H1 (cell line): ENCODE measurements around the gene MS4A15. TPM values are rescaled to one million over a fixed set of nuclear protein-coding genes. Genes with fewer than 3 reads are reported as not detected.

Experiments used
- CTCF ChIA-PET: fragments of 300-600 bp; sonication (Branson Sonifier 250); formaldehyde crosslinking; loops from one replicate; lab custom pipeline; 2021; ENCODE audit not compliant: partially characterized antibody; lab: Charles Lee
- POLR2A ChIA-PET: fragments of 300-600 bp; sonication (Branson Sonifier 250); formaldehyde crosslinking; loops from one replicate; lab custom pipeline; 2021; ENCODE audit warnings: inconsistent platforms; ENCODE audit not compliant: partially characterized antibody; lab: Charles Lee
- DNase-seq, 2 experiments: peaks; one replicate each; pipeline versions ENCODE4 v3.0.0 to v3.0.0-alpha.2; 2010 to 2022; ENCODE audit warnings: low spot score in 2 of 2, low read depth in 1 of 2, mixed read lengths in 1 of 2
- FAIRE-seq: peaks from 2 replicates; lab custom pipeline; 2011; peaks lifted over from hg19 to GRCh38; lab: Jason Lieb, UNC
- H2AFZ ChIP-seq: 2 replicates; pipeline ENCODE4 v1.8.1; 2012; ENCODE audit warnings: low read length, inconsistent platforms
- H2AK5ac ChIP-seq: 2 replicates; pipeline ENCODE4 v1.6.1; 2013; ENCODE audit warnings: low read depth, low read length
- H2BK120ac ChIP-seq: replicated peaks from 2 replicates; pipeline ENCODE3; 2013; ENCODE audit warnings: low read depth, low read length, inconsistent platforms
- H2BK12ac ChIP-seq: 2 replicates; pipeline ENCODE4 v1.6.1; 2013; ENCODE audit warnings: low read depth, low read length
- H2BK15ac ChIP-seq: 2 replicates; pipeline ENCODE4 v1.6.1; 2013; ENCODE audit warnings: low read length
- H2BK20ac ChIP-seq: 2 replicates; pipeline ENCODE4 v1.6.1; 2013; ENCODE audit warnings: low read length
- H2BK5ac ChIP-seq: 2 replicates; pipeline ENCODE4 v1.6.1; 2013; ENCODE audit warnings: low read depth, low read length
- H3K14ac ChIP-seq: 2 replicates; pipeline ENCODE4 v1.6.1; 2013; ENCODE audit warnings: inconsistent platforms; ENCODE audit not compliant: insufficient read length
- H3K18ac ChIP-seq: 2 replicates; pipeline ENCODE4 v1.6.1; 2013; ENCODE audit warnings: low read length; ENCODE audit errors: extremely low read depth
- H3K23ac ChIP-seq: 2 replicates; pipeline ENCODE4 v1.6.1; 2013; ENCODE audit warnings: inconsistent platforms; ENCODE audit not compliant: insufficient read length
- H3K23me2 ChIP-seq: 2 replicates; pipeline ENCODE4 v1.6.1; 2013; ENCODE audit warnings: low read depth, low read length
- H3K27ac ChIP-seq: 2 replicates; pipeline ENCODE4 v1.6.1; 2011; ENCODE audit warnings: low read depth, low read length, inconsistent platforms
- H3K27me3 ChIP-seq, 4 experiments: replicated peaks in 1 of 4; 1 replicate in 1 of 4; 2 replicates in 3 of 4; pipeline versions ENCODE4 v1.6.1 to v1.8.1; 2011 to 2013; ENCODE audit warnings: low read length in 3 of 4, mild to moderate bottlenecking in 3 of 4, inconsistent platforms in 2 of 4, mixed read lengths in 2 of 4, moderate library complexity in 1 of 4; ENCODE audit not compliant: control insufficient read depth in 3 of 4, insufficient read depth in 3 of 4; ENCODE audit errors: extremely low read depth in 1 of 4
- H3K36me3 ChIP-seq, 4 experiments: 2 replicates each; pipeline versions ENCODE4 v1.6.1 to v1.8.1; 2011 to 2013; ENCODE audit warnings: mild to moderate bottlenecking in 4 of 4, low read length in 3 of 4, moderate library complexity in 2 of 4, control low read depth in 1 of 4, inconsistent platforms in 1 of 4; ENCODE audit not compliant: insufficient read depth in 4 of 4, control insufficient read depth in 2 of 4
- H3K4ac ChIP-seq: replicated peaks from 2 replicates; pipeline ENCODE3; 2013; ENCODE audit warnings: low read length, low read depth, mixed read lengths, inconsistent platforms; ENCODE audit not compliant: insufficient read length
- H3K4me1 ChIP-seq, 4 experiments: replicated peaks in 1 of 4; 1 replicate in 1 of 4; 2 replicates in 3 of 4; pipeline versions ENCODE4 v1.6.1 to v1.8.1; 2011 to 2013; ENCODE audit warnings: low read length in 3 of 4, inconsistent platforms in 2 of 4, mixed read lengths in 1 of 4; ENCODE audit not compliant: insufficient read depth in 4 of 4, control insufficient read depth in 3 of 4
- H3K4me2 ChIP-seq, 2 experiments: 2 replicates each; pipeline versions ENCODE4 v1.6.1 to v1.8.1; 2011 to 2013; ENCODE audit warnings: low read depth in 2 of 2, low read length in 2 of 2, control low read depth in 1 of 2, inconsistent platforms in 1 of 2, mild to moderate bottlenecking in 1 of 2; ENCODE audit not compliant: insufficient read depth in 1 of 2
- H3K4me3 ChIP-seq, 4 experiments: fragments of 200-600, 300-600 bp in 1 of 4; sonication (generic), shearing (Covaris generic), sonication (Bioruptor Twin) in 1 of 4; 2 replicates each; pipeline versions ENCODE4 v1.5.1 to v1.8.1; 2011 to 2016; ENCODE audit warnings: low read length in 4 of 4, low read depth in 3 of 4, control low read depth in 2 of 4, inconsistent platforms in 2 of 4, mild to moderate bottlenecking in 2 of 4, mixed read lengths in 1 of 4, moderate library complexity in 1 of 4; ENCODE audit not compliant: insufficient read depth in 2 of 4; ENCODE audit errors: extremely low read depth in 1 of 4
- H3K56ac ChIP-seq: replicated peaks from 2 replicates; pipeline ENCODE3; 2013; ENCODE audit warnings: low read depth, mild to moderate bottlenecking, mixed read lengths, low read length, inconsistent platforms; ENCODE audit not compliant: insufficient read length
- H3K79me1 ChIP-seq: 2 replicates; pipeline ENCODE4 v1.6.1; 2013; ENCODE audit warnings: low read depth, low read length, control low read depth
- H3K79me2 ChIP-seq, 2 experiments: 2 replicates each; pipeline versions ENCODE4 v1.6.1 to v1.8.1; 2012 to 2013; ENCODE audit warnings: low read length in 2 of 2, mild to moderate bottlenecking in 2 of 2, inconsistent platforms in 1 of 2; ENCODE audit not compliant: insufficient read depth in 2 of 2, control insufficient read depth in 1 of 2
- H3K9ac ChIP-seq, 4 experiments: replicated peaks in 1 of 4; 1 replicate in 1 of 4; 2 replicates in 3 of 4; pipeline versions ENCODE4 v1.6.1 to v1.8.1; 2011 to 2013; ENCODE audit warnings: low read depth in 3 of 4, low read length in 3 of 4, control low read depth in 2 of 4, mild to moderate bottlenecking in 2 of 4, moderate library complexity in 2 of 4, inconsistent platforms in 1 of 4; ENCODE audit errors: extremely low read depth in 1 of 4
- H3K9me3 ChIP-seq, 2 experiments: 2 replicates each; pipeline versions ENCODE4 v1.6.1 to v1.8.1; 2012 to 2013; ENCODE audit warnings: mild to moderate bottlenecking in 2 of 2, moderate library complexity in 2 of 2, control low read depth in 1 of 2, inconsistent platforms in 1 of 2, low read depth in 1 of 2, low read length in 1 of 2, mixed read lengths in 1 of 2; ENCODE audit not compliant: insufficient read depth in 2 of 2
- H4K20me1 ChIP-seq, 2 experiments: replicated peaks in 1 of 2; 2 replicates each; pipeline versions ENCODE3 to v1.8.1; 2011 to 2013; ENCODE audit warnings: inconsistent platforms in 2 of 2, low read length in 2 of 2, mild to moderate bottlenecking in 1 of 2; ENCODE audit not compliant: insufficient read depth in 2 of 2, control insufficient read depth in 1 of 2
- H4K5ac ChIP-seq: 2 replicates; pipeline ENCODE4 v1.6.1; 2013; ENCODE audit warnings: low read length, low read depth, mixed read lengths, inconsistent platforms; ENCODE audit not compliant: insufficient read length
- H4K8ac ChIP-seq: 2 replicates; pipeline ENCODE4 v1.8.0; 2013; ENCODE audit warnings: mild to moderate bottlenecking, moderate library complexity, low read length, inconsistent platforms; ENCODE audit not compliant: insufficient read depth; ENCODE audit errors: extremely low read depth
- H4K91ac ChIP-seq: replicated peaks from 2 replicates; pipeline ENCODE3; 2013; ENCODE audit warnings: low read length, mixed read lengths, inconsistent platforms; ENCODE audit not compliant: insufficient read length
- CEBPB ChIP-seq: IDR thresholded peaks from 2 replicates; pipeline ENCODE4 v1.6.1; 2012; ENCODE audit warnings: low read depth, low read length
- CREB1 ChIP-seq: IDR thresholded peaks from 2 replicates; pipeline ENCODE4 v1.6.1; 2012; ENCODE audit warnings: inconsistent platforms
- EZH2 ChIP-seq: fragments of 200-600 bp; sonication (generic); IDR thresholded peaks from 2 replicates; pipeline ENCODE4 v1.7.1; 2012; ENCODE audit warnings: low read depth, mild to moderate bottlenecking, moderate library complexity, low read length, inconsistent platforms; ENCODE audit not compliant: severe bottlenecking
- GTF2F1 ChIP-seq: IDR thresholded peaks from 2 replicates; pipeline ENCODE4 v1.6.1; 2012; ENCODE audit warnings: low read depth, low read length, improper control_type of control experiment, borderline replicate concordance
- JUN ChIP-seq: IDR thresholded peaks from 2 replicates; pipeline ENCODE4 v1.6.1; 2011; ENCODE audit warnings: low read depth, mild to moderate bottlenecking, improper control_type of control experiment, low read length
- KDM5A ChIP-seq: fragments of 200-600 bp; IDR thresholded peaks from 2 replicates; pipeline ENCODE4 v1.7.1; 2012; ENCODE audit warnings: mild to moderate bottlenecking, low read length, inconsistent platforms, mixed read lengths
- POLR2A ChIP-seq, 2 experiments: IDR thresholded peaks; 1 replicate in 1 of 2; 2 replicates in 1 of 2; pipeline ENCODE4 v1.6.1; 2011; ENCODE audit warnings: low read depth in 2 of 2, low read length in 2 of 2, mild to moderate bottlenecking in 2 of 2; ENCODE audit errors: control extremely low read depth in 1 of 2
- POLR2AphosphoS5 ChIP-seq: IDR thresholded peaks from 2 replicates; pipeline ENCODE4 v1.6.1; 2011; ENCODE audit warnings: low read depth, low read length
- SIN3A ChIP-seq, 2 experiments: IDR thresholded peaks in 1 of 2; conservative IDR thresholded peaks in 1 of 2; 2 replicates each; pipeline ENCODE4 v1.6.1; 2011 to 2012; ENCODE audit warnings: low read length in 2 of 2, improper control_type of control experiment in 1 of 2, low read depth in 1 of 2, mild to moderate bottlenecking in 1 of 2
- SIRT6 ChIP-seq: IDR thresholded peaks from one replicate; pipeline ENCODE4 v1.7.1; 2012; ENCODE audit warnings: low read length, inconsistent platforms
- TBP ChIP-seq: IDR thresholded peaks from 2 replicates; pipeline ENCODE4 v1.6.1; 2011; ENCODE audit warnings: low read depth, low read length, improper control_type of control experiment
- TCF12 ChIP-seq: IDR thresholded peaks from 2 replicates; pipeline ENCODE4 v1.6.1; 2011; ENCODE audit warnings: low read depth, mild to moderate bottlenecking, low read length
- WGBS, 2 experiments: shearing (Covaris generic) in 1 of 2; methylation state at CpG; one replicate each; pipeline versions ENCODE4 v1.1.6 to v1.1.7; 2013 to 2015; ENCODE audit warnings: low lambda C conversion rate in 2 of 2, mixed read lengths in 2 of 2, inconsistent platforms in 1 of 2, low coverage in 1 of 2, missing lambda C conversion rate in 1 of 2; ENCODE audit not compliant: insufficient replicate concordance in 2 of 2, insufficient coverage in 1 of 2, insufficient read length in 1 of 2; ENCODE audit errors: extremely low coverage in 1 of 2, missing lambda C conversion rate in 1 of 2; 5-methylcytosine and 5-hydroxymethylcytosine counted together
- polyA plus RNA-seq, 7 experiments: library from polyadenylated mRNA; depleted of rRNA in 3 of 7; stranded (reverse) in 5 of 7; unstranded in 2 of 7; fragments of >200 nt in 5 of 7; fragments of 200-250 nt in 2 of 7; gene quantifications; 1 replicate in 5 of 7; 2 replicates in 1 of 7; 4 replicates in 1 of 7; pipeline versions ENCODE4 v1.2.1 to v1.2.3, GENCODE V29; 2011 to 2013; ENCODE audit warnings: missing spikeins in 2 of 7, mixed read lengths in 2 of 7
- total RNA-seq: library from RNA; stranded (reverse); fragmentation: NEBNext Ultra II Directional; extraction: Animal tissue kit (Norgen Biotek cat#: 25700); gene quantifications from 2 replicates; pipeline ENCODE4 v1.2.1, GENCODE V29; 2021
- TF ChIP-seq, protein P1 (sequence below), 3 experiments: IDR thresholded peaks; 1 replicate in 2 of 3; 2 replicates in 1 of 3; pipeline versions ENCODE4 v1.5.1 to v1.6.1; 2011; ENCODE audit warnings: low read length in 3 of 3, mild to moderate bottlenecking in 3 of 3, inconsistent platforms in 2 of 3, low read depth in 1 of 3, moderate library complexity in 1 of 3; ENCODE audit not compliant: insufficient read depth in 1 of 3; ENCODE audit errors: control extremely low read depth in 1 of 3

The MS4A15 gene
- total and polyA plus RNA-seq, 2 of the 8 experiments (the other 6 are each of a cell fraction or from before 2014, with no cell fraction given) = 0.15 to 0.17 TPM

DNA sequence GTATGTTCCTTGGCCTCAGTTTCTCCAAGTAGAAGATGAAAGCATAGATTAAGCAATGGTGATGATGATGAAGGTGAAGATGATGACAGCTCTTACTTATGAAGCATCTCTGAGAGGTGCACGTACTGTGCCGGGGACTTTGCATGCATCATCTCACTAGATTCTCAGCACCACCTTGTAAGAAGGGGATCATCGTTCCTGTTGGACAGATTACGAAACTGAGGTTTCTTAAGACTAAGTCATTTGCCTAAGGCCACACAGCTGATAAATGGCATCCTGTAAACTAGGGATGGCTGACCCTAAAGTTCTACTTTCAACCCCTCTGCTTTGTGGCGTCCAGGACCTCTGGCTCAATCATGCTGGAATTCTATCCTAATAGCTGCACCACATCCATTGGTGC lies 8.7 kb downstream of the MS4A15 start:
- Histone ChIP-seq H3K4ac (no peak overlapping the region), H3K79me2 (no peaks in the 10 kb centered on the region), H4K8ac (no peak overlapping the region), H2BK5ac (no peak overlapping the region), H3K9me3 (no peaks in the 10 kb centered on the region; a peak in 1 of 4 replicates), H3K9ac (no peak overlapping the region), H3K18ac (no peak overlapping the region), H4K5ac (no peak overlapping the region), H3K4me3 (no peak overlapping the region), H2BK120ac (no peak overlapping the region), H3K56ac (no peak overlapping the region), H2AFZ (no peak overlapping the region), H3K23me2 (no peaks in the 10 kb centered on the region), H2BK20ac (no peak overlapping the region), H4K91ac (no peak overlapping the region), H3K23ac (no peak overlapping the region), H4K20me1 (no peaks in the 10 kb centered on the region), H3K27ac (no peak overlapping the region; the same call in 1 of the 2 replicates), H3K27me3 (peaks cover 0 to 11% (median 6%) of the 10 kb centered on the region in 4 experiments; a peak in 3 of 7 replicates), H3K4me1 (peaks cover 0 to 1% (median 0%) of the 10 kb centered on the region in 4 experiments; a peak in 1 of 7 replicates), H2BK12ac (no peak overlapping the region), H3K79me1 (no peaks in the 10 kb centered on the region), H2BK15ac (no peak overlapping the region), H3K36me3 (no peaks in the 10 kb centered on the region), H3K4me2 (no peak overlapping the region), H3K14ac (no peak overlapping the region), H2AK5ac (no peak overlapping the region)
- FAIRE-seq (no peak), DNase-seq (no peak)
- ChIA-PET POLR2A (interaction anchor here (0.6 to 0.7 kb wide), 2 partner anchors 25 to 45 kb away, joined by 3 read pairs; no protein-coding TSS in a partner anchor), CTCF (interaction anchor here (0.6 to 8.3 kb wide), 16 partner anchors 9 to 421 kb away, joined by 3 to 145 read pairs (median 6); partner anchors contain the start of genes MS4A15 and MS4A8)
- 93% methylated on average over 5 of the region's 5 CpGs; no CpG with 5 or more reads in 1 of the 2 experiments for WGBS, 2 experiments
- TF ChIP-seq CREB1 = no peak
- no peak for TF ChIP-seq POLR2AphosphoS5
- TF ChIP-seq TBP = no peak
- no peak for TF ChIP-seq EZH2
- TF ChIP-seq CEBPB = no peak
- TF ChIP-seq KDM5A = no peak
- TF ChIP-seq, protein P1, sequence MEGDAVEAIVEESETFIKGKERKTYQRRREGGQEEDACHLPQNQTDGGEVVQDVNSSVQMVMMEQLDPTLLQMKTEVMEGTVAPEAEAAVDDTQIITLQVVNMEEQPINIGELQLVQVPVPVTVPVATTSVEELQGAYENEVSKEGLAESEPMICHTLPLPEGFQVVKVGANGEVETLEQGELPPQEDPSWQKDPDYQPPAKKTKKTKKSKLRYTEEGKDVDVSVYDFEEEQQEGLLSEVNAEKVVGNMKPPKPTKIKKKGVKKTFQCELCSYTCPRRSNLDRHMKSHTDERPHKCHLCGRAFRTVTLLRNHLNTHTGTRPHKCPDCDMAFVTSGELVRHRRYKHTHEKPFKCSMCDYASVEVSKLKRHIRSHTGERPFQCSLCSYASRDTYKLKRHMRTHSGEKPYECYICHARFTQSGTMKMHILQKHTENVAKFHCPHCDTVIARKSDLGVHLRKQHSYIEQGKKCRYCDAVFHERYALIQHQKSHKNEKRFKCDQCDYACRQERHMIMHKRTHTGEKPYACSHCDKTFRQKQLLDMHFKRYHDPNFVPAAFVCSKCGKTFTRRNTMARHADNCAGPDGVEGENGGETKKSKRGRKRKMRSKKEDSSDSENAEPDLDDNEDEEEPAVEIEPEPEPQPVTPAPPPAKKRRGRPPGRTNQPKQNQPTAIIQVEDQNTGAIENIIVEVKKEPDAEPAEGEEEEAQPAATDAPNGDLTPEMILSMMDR (IDR thresholded peaks at IDR 0.05; ENCODE audit: control extremely low read depth in 1 of 3, insufficient read depth in 1 of 3, low read depth in 1 of 3, low read length in 3 of 3) = no peak
- TF ChIP-seq GTF2F1 = no peak
- TF ChIP-seq SIN3A (conservative IDR thresholded peaks at IDR 0.05 in 1 of 2, IDR thresholded peaks at IDR 0.05 in 1 of 2; ENCODE audit: low read depth in 1 of 2, low read length in 2 of 2) = no peak
- TF ChIP-seq SIRT6 = no peak
- no peak for TF ChIP-seq JUN
- TF ChIP-seq POLR2A (IDR thresholded peaks at IDR 0.05; ENCODE audit: control extremely low read depth in 1 of 2, low read depth in 2 of 2, low read length in 2 of 2) = no peak
- no peak for TF ChIP-seq TCF12
